HG03571 (cell line): ENCODE measurements around the gene TMEM134.
"Not testable (repeated sequence)": the region's sequence is repeated elsewhere in the genome, so short reads cannot be mapped to it uniquely, and the experiment has no call there.

Experiments used
- ATAC-seq: cut with Tn5 transposase; IDR thresholded peaks from one replicate; pipeline ENCODE4 v1.9.1; 2021; ENCODE audit not compliant: unreplicated experiment

The TMEM134 gene

DNA sequence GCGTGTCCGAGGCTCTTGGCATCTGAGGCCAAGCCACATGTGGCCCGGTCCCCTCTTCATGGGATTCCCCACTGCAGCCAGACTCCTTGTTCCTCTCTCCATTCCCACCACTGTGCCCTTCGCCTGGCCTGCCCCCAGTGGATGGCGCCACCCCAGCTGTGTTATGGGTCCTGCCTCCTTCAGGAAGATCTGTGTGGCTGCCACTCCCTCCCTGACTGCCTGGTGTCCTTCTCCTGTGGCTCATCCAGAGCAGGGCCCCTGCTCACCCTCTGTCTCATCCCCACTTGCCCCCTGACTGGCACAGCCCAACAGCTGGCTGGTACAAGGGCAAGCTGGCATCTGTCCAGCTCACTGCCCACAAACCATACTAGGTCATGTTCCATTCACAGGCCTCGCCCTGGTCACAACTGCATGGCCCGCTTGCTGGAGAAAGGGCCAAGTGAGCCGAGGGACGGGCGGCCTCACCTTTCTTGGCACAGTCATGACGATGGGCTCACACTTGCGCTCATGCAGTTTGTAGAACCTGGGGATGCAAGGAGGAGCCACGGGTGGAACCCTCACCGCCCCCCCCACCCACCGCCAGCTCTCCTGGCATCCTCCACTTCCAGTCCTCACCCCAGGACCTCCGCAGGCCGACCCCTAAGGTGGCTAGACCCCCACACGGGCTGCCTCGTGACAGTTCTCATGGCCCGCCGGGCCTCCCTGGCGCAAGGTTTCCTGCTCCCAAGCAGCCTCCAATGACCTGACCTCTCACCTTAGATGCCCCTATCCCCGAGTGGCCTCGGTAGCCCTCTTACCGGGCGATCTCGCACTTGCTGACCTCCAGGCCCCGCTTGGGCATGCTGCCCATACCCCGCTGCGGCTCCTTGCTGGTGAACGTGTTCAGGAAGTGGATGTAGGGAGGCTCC, 29.5 kb downstream of the TMEM134 start:
- ATAC-seq = no peak

DNA sequence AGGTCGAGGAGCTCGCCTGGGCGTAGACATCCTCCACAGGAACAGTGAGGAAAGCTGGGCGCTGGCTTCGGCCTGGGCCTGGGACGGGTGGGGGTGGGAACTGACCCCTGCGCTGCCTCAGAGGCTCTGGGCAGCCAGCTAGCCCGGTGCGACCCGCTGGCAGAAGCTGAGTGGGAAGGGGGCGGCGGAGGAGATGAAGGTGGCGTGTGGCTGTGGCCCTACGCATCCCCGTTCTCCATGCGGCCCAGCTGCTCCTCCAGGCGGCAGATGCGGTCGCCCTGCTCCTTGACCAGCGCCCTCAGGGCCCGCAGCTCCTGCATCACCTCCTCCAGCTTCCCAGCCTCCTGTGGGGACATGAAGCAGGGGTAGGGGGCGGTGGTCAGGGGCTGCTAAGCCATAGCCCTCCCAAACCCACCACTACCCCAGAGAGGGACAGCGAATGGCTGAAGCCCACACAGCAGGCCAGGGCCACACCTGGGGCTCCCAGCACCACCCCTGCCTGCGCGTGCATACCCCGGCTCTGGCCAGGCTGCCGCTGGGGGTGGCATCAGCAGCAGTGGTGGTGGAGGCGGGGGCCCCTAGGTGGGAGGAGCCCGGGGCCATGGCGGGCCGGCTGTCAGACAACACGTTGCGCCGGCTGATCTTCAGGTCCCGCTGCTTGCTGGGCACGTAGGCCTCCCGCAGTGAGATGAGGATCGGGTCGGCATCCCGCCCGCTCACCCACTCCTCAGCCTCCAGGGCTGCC, 30.7 kb downstream of the TMEM134 start:
- ATAC-seq = no peak

- no peak for ATAC-seq
These were observed 31.3 kb downstream of the TMEM134 start for GRCh38 chr11:67437809-67438157.

DNA sequence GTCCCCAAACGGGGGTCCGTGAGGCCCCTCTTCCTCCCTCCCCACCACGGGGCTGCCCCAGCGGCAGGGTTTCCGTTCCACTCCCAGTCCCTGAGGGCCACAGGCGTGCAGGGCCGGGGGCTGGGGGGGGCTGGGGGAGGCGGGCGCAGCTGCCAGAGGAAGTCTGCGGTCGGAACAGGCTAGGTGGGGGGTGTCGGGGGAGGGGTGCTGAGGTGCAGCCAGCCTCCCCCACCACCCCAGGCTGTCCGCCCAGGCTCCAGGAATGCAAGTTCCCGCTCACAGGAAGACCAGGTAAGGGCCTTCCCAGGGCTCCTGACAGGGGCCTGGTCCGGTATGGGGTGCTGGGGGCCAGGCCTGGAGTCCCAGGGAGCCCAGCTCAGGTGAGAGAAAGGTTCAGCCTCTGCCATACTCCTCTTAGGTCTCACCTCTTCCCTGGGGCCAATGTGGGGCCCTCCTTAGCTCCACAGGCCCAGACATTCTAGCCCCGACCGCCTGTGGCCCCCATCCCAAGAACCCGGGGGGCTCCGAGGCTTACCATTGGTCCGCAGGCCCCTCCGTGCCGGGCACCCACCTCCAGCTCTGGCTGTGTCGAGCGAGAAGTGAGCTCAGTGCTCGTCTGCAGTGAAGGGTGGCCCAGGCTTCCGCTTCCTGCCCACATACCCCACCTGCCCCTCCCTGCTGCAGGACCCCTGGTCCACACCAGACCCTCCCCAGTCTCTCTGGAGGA, 31.8 kb downstream of the TMEM134 start, which contains the start of gene PTPRCAP:
PTPRCAP (minus strand) TSS at position 601 of the 727 bp plus-strand sequence; CDS start at position 538, 63 bp downstream.
- ATAC-seq = no peak

GRCh38 chr11:67436459-67437081, 32.5 kb downstream of the TMEM134 start:
- peak; percentile 31 for ATAC-seq

GRCh38 chr11:67435727-67436458, 33.2 kb downstream of the TMEM134 start:
- ATAC-seq = peak; percentile 2

- no peak for ATAC-seq
These were observed 33.9 kb downstream of the TMEM134 start for GRCh38 chr11:67435031-67435726.

DNA sequence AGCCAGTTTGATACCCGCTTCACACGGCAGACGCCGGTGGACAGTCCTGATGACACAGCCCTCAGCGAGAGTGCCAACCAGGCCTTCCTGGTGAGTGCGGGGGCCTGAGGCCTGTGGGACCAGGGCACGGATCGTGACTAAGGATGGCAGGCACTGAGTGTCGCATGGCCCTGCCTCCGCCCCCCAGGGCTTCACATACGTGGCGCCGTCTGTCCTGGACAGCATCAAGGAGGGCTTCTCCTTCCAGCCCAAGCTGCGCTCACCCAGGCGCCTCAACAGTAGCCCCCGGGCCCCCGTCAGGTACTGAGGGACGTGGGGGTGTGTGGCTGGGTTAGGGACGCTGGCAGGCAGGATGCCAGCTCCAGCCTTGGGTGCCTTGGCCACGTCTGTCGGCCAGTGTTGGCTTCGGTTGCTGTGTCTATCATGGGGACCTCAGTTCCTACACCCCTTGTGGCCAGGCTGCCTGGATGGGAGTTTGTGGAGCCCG, 34.6 kb downstream of the TMEM134 start:
- no peak for ATAC-seq

DNA sequence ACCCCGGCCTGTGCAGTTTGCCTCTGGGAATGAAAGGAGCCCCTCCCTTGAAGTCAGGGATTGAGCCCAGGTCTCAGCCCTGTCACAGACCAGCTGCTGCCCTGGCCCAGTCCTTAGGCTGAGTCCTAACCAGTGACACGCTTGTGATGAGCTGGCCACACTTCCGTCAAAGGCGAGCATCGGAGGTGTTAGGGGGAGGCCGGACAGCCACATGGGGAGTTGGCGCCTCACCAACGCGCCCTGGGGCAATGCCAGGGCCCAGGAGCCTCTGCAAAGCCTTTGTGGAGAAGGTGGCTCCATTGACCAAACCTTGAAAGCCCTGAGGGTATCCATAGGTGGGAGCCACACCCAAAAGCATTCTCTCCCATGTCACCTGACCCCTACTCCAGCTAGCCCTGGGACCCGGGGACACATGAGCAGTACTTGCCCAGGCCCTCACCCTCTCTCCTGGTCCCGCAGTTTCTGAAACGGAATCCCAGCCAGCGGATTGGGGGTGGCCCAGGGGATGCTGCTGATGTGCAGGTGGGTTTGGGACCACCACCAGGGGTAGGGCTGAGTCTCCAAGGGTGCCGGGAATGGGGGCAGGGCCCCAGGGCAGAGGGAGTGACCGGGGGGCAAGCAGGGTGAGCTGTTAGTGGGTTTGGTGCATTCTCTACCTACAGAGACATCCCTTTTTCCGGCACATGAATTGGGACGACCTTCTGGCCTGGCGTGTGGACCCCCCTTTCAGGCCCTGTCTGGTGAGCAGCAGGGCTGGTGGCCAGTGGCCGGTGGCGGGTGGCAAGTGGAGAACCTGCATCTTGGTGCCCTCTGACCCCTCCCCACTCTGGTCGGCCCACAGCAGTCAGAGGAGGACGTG, 35.3 kb downstream of the TMEM134 start:
- no peak for ATAC-seq

DNA sequence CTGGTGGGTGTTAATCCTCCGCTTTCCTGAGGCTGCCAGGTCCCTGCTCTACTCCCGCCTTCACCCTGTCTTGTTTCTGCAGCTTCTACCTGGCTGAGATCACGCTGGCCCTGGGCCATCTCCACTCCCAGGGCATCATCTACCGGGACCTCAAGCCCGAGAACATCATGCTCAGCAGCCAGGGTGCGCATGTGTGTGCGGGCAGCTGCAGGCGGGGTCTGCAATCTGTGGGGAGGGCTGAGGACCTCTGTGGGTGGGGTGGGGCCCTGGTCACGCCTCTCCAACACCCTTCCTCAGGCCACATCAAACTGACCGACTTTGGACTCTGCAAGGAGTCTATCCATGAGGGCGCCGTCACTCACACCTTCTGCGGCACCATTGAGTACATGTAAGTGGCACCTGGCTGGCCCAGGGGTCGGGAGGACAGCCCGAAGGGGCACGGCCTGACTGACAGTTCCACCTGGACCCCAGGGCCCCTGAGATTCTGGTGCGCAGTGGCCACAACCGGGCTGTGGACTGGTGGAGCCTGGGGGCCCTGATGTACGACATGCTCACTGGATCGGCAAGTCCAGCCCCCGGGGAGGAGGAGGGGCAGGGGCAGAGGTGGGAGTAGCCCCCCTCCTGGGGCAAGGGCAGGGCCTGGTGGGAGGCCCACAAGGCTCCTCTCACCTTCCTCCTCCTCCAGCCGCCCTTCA, 36.2 kb downstream of the TMEM134 start:
- ATAC-seq = no peak

- no peak for ATAC-seq
These were observed 37.5 kb downstream of the TMEM134 start for GRCh38 chr11:67431346-67432249.

- ATAC-seq = no peak
These were observed 39.3 kb downstream of the TMEM134 start for GRCh38 chr11:67429722-67430121.

DNA sequence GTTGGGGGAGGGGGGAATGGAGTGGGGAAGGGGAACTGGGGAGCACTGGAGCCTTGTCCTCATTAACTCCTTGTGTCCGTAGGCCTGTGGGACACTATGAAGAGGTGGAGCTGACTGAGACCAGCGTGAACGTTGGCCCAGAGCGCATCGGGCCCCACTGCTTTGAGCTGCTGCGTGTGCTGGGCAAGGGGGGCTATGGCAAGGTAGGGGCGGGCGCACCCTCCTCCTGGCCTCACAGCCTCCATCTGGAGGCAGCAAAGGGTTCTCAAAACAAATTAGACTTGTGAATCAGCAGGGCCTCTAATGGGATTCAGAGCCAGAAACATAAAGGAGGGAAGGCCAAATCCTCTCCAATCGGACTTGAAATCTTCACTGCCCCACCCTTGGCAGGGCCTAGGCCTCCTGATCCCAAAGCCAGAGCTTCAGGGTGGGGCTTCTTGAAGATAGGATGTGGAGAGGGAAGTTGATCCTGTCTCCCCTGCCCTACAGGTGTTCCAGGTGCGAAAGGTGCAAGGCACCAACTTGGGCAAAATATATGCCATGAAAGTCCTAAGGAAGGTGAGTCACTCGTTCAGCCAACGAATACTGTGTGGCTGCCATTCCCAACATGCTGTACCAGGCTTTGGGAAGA, 39.9 kb downstream of the TMEM134 start:
- no peak for ATAC-seq

GRCh38 chr11:67428052-67429001, 40.7 kb downstream of the TMEM134 start, which contains the start of gene RPS6KB2:
RPS6KB2 (plus strand) TSS chr11:67428494; CDS start chr11:67428546, 52 bp downstream.
- peak; percentile 71 for ATAC-seq

DNA sequence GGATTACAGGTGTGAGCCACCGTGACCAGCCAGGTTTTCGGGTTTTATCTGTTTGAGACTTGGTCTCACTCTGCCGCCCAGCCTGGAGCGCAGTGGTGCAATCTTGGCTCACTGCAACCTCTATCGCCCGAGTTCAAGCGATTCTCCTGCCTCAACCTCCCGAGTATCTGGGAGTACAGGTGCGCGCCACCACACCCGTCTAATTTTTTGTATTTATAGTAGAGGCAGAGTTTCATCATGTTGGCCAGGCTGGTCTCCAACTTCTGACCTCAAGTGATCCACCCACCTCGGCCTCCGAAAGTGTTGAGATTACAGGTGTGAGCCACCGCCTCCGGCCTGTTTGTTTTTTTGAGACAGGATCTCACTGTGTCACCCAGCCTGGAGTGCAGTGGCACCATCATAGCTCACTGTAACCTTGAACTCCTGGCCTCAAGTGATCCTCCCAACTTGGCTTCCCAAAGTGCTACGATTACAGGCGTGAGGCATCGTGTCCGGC, 41.6 kb downstream of the TMEM134 start:
- ATAC-seq = not testable (repeated sequence)
